Mucosa of gallbladder (tissue), 1 donor: ENCODE data around the gene YJEFN3. TPM values are rescaled to one million over a fixed set of nuclear protein-coding genes. Genes with fewer than 3 reads are reported as not detected.

Experiments
- total RNA-seq: library from RNA; stranded (reverse); gene quantifications from one replicate; pipeline ENCODE4 v1.2.1, GENCODE V29; 2021
- donor health status: DM: no; HTN: no; CAD: no.

The YJEFN3 gene
- total RNA-seq, 1 donor from 2014 or later, result 8.9 TPM

Other genes starting within 250 kb of the YJEFN3 start
- 53.1 TPM for gene SUGP1, start 208.4 kb upstream of the YJEFN3 start, total RNA-seq
- 70.1 TPM for gene MAU2, start 208.1 kb upstream of the YJEFN3 start, total RNA-seq
- 110 TPM for gene GATAD2A, start 123.2 kb upstream of the YJEFN3 start, total RNA-seq
- gene TSSK6, start 13.4 kb upstream of the YJEFN3 start, total RNA-seq, result 3.3 TPM
- 376 TPM for gene NDUFA13, start 12.7 kb upstream of the YJEFN3 start, total RNA-seq
- 0.26 TPM for gene CILP2, start 9.4 kb downstream of the YJEFN3 start, total RNA-seq
- 9.9 TPM for gene PBX4, start 89.8 kb downstream of the YJEFN3 start, total RNA-seq
- 44.3 TPM for gene LPAR2, start 99.3 kb downstream of the YJEFN3 start, total RNA-seq
- 28.5 TPM for gene GMIP, start 114.7 kb downstream of the YJEFN3 start, total RNA-seq
- 86.5 TPM for gene ATP13A1, start 134.8 kb downstream of the YJEFN3 start, total RNA-seq
- 9.2 TPM for gene ZNF101, start 139.9 kb downstream of the YJEFN3 start, total RNA-seq
- gene ZNF14, start 204.2 kb downstream of the YJEFN3 start, total RNA-seq, result 6.4 TPM